ENCODE measurements around the gene WRAP53. TPM values are rescaled to one million over a fixed set of nuclear protein-coding genes. Genes with fewer than 3 reads are reported as not detected.

The WRAP53 gene
- total and polyA plus RNA-seq, 7 donors, result 4.5 to 14.4 (median 6.5) TPM

DNA sequence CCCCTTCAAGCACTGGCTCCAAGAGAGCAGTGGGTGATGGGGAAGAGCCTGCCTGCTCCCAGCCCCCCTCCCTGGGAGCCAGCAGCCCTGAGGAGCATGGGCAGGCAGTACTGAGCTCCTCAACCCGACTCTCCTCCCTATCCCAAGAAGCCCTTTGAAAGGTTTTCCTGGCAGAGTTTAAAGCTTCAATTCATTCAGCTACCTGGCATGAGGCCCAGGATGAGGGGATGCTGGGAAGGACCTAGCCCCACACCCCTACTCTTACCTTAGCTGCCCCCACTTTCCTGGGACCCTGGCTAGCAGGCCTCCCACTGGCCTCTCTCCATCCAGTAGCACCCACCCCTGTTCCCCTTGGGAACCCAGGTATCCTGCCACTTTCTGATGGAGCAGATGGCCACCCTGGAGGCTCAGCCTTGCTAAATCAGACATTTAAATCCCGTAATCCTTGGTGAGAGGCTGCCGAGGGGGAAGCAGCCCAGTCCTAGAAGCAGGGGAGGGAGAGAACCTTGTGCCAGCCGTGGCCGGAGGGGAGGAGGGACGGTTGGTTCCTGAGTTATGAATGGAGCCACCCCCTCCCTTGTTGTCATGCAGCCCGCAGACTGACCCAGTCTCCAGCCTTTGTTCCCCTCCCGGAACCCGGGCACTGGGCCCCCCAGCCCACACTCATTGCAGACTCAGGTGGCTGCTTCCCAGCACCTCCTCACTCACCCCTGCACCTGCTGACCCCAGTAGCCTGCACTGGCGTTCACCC lies 20.4 kb upstream of the WRAP53 start:
- H3K27ac ChIP-seq, result no peak overlapping the region
- H3K4me3 ChIP-seq, result no peak overlapping the region
- DNase-seq (no peak), ATAC-seq (peak in 1 of 4 donors; percentile 27)
- H3K4me1 ChIP-seq, result no peaks in the 10 kb centered on the region
- H3K27me3 ChIP-seq (ENCODE audit: insufficient read depth in 3 of 3, low read length in 2 of 3), result no peaks in the 10 kb centered on the region
- H3K9me3 ChIP-seq, result no peaks in the 10 kb centered on the region
- WGBS, 3 donors, result 55 to 72% (median 62%) methylated on average over 10 of the region's 10 CpGs
- TF ChIP-seq, protein P1, sequence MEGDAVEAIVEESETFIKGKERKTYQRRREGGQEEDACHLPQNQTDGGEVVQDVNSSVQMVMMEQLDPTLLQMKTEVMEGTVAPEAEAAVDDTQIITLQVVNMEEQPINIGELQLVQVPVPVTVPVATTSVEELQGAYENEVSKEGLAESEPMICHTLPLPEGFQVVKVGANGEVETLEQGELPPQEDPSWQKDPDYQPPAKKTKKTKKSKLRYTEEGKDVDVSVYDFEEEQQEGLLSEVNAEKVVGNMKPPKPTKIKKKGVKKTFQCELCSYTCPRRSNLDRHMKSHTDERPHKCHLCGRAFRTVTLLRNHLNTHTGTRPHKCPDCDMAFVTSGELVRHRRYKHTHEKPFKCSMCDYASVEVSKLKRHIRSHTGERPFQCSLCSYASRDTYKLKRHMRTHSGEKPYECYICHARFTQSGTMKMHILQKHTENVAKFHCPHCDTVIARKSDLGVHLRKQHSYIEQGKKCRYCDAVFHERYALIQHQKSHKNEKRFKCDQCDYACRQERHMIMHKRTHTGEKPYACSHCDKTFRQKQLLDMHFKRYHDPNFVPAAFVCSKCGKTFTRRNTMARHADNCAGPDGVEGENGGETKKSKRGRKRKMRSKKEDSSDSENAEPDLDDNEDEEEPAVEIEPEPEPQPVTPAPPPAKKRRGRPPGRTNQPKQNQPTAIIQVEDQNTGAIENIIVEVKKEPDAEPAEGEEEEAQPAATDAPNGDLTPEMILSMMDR (IDR thresholded peaks at IDR 0.05), result no peak
- H3K36me3 ChIP-seq (ENCODE audit: insufficient read depth in 1 of 2, low read depth in 1 of 2), result peaks cover 7 to 70% of the 10 kb centered on the region in 2 donors
- intact Hi-C loops (cut with DNase I), result no loop called here

DNA sequence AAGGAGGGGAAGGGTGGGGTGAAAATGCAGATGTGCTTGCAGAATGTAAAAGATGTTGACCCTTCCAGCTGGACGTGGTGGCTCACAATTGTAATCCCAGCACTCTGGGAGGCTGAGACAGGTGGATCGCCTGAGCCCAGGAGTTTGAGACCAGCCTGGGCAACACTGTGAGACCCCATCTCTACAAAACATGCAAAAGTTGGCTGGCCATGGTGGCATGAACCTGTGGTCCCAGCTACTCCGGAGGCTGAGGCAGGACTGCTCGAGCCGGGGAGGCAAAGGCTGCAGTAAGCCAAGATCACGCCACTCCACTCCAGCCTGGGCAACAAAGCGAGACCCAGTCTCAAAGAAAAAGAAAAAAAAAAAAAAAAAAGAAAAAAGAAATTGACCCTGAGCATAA lies 19.8 kb upstream of the WRAP53 start:
- 89 to 91% (median 91%) methylated on average over 7 of the region's 7 CpGs for WGBS, 3 donors

DNA sequence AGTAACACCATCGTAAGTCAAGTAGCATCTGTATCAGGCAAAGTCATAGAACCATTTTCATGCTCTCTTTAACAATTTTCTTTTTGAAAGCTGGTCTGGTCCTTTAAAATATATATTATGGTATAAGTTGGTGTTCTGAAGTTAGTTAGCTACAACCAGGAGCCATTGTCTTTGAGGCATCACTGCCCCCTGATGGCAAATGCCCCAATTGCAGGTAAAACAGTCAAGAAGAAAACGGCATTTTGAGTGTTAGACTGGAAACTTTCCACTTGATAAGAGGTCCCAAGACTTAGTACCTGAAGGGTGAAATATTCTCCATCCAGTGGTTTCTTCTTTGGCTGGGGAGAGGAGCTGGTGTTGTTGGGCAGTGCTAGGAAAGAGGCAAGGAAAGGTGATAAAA lies 15.0 kb upstream of the WRAP53 start:
- 91 to 95% (median 93%) methylated on average over 2 of the region's 2 CpGs for WGBS, 3 donors
- Histone ChIP-seq H3K4me3 (no peak overlapping the region), H3K36me3 (ENCODE audit: insufficient read depth in 1 of 2, low read depth in 1 of 2) (peaks cover 20 to 83% of the 10 kb centered on the region in 2 donors), H3K9me3 (peaks cover 9% of the 10 kb centered on the region), H3K27ac (no peak overlapping the region), H3K27me3 (ENCODE audit: insufficient read depth in 3 of 3, low read length in 2 of 3) (no peaks in the 10 kb centered on the region), H3K4me1 (no peaks in the 10 kb centered on the region)
- DNase-seq, result no peak
- TF ChIP-seq, protein P1 (IDR thresholded peaks at IDR 0.05), result peak; percentile 42
- no peak for ATAC-seq
- intact Hi-C loops (cut with DNase I), result no loop called here

More for the DNA sequence above, 19.8 kb upstream of the WRAP53 start:
- Histone ChIP-seq H3K4me1 (no peaks in the 10 kb centered on the region), H3K27ac (no peak overlapping the region), H3K4me3 (no peak overlapping the region), H3K27me3 (ENCODE audit: insufficient read depth in 3 of 3, low read length in 2 of 3) (no peaks in the 10 kb centered on the region), H3K36me3 (ENCODE audit: insufficient read depth in 1 of 2, low read depth in 1 of 2) (peaks cover 10 to 77% of the 10 kb centered on the region in 2 donors), H3K9me3 (peaks cover 3% of the 10 kb centered on the region)
- DNase-seq (no peak), ATAC-seq (no peak)
- intact Hi-C loops (cut with DNase I), result no loop called here
- TF ChIP-seq, protein P1 (IDR thresholded peaks at IDR 0.05), result no peak

DNA sequence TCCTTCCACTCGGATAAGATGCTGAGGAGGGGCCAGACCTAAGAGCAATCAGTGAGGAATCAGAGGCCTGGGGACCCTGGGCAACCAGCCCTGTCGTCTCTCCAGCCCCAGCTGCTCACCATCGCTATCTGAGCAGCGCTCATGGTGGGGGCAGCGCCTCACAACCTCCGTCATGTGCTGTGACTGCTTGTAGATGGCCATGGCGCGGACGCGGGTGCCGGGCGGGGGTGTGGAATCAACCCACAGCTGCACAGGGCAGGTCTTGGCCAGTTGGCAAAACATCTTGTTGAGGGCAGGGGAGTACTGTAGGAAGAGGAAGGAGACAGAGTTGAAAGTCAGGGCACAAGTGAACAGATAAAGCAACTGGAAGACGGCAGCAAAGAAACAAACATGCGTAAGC lies 13.3 kb upstream of the WRAP53 start:
- WGBS, 3 donors, result 89 to 92% (median 90%) methylated on average over 14 of the region's 14 CpGs
- no peak for DNase-seq
- TF ChIP-seq, protein P1 (IDR thresholded peaks at IDR 0.05), result no peak

More for the DNA sequence above, 13.3 kb upstream of the WRAP53 start:
- ATAC-seq, result no peak
- H3K9me3 ChIP-seq, result peaks cover 9% of the 10 kb centered on the region
- H3K27me3 ChIP-seq (ENCODE audit: insufficient read depth in 3 of 3, low read length in 2 of 3), result no peaks in the 10 kb centered on the region
- peaks cover 16 to 66% of the 10 kb centered on the region in 2 donors for H3K36me3 ChIP-seq (ENCODE audit: insufficient read depth in 1 of 2, low read depth in 1 of 2)
- no peak overlapping the region for H3K27ac ChIP-seq
- intact Hi-C loops (cut with DNase I), result no loop called here
- H3K4me3 ChIP-seq, result no peak overlapping the region
- no peaks in the 10 kb centered on the region for H3K4me1 ChIP-seq

Data from psoas muscle (tissue), 8 donors.